KMS-11 (cell line): ENCODE data around the gene ZNRF2.

Experiments used
- H2AFZ ChIP-seq: fragments of 200-600 bp; sonication (generic); 2 replicates; pipeline ENCODE4 v1.6.1; 2016; ENCODE audit warnings: antibody characterized with exemption, mixed run types, low read depth
- H3K27ac ChIP-seq: fragments of 200-600 bp; sonication (generic); 2 replicates; pipeline ENCODE4 v1.6.1; 2016; ENCODE audit warnings: mild to moderate bottlenecking, mixed run types
- H3K27me3 ChIP-seq: fragments of 200-600 bp; sonication (generic); 2 replicates; pipeline ENCODE4 v1.6.1; 2017; ENCODE audit warnings: mild to moderate bottlenecking, low read depth, mixed run types, moderate library complexity; ENCODE audit not compliant: insufficient read depth
- H3K36me3 ChIP-seq: fragments of 200-600 bp; sonication (generic); 2 replicates; pipeline ENCODE4 v1.6.1; 2017; ENCODE audit warnings: mild to moderate bottlenecking, mixed run types; ENCODE audit not compliant: insufficient read depth
- H3K4me1 ChIP-seq: fragments of 200-600 bp; sonication (generic); 2 replicates; pipeline ENCODE4 v1.6.1; 2016; ENCODE audit warnings: mild to moderate bottlenecking, low read depth, mixed run types; ENCODE audit not compliant: poor library complexity, severe bottlenecking
- H3K4me2 ChIP-seq: fragments of 200-600 bp; sonication (generic); 2 replicates; pipeline ENCODE4 v1.7.0; 2016; ENCODE audit warnings: mild to moderate bottlenecking, mixed run types
- H3K4me3 ChIP-seq: fragments of 200-600 bp; sonication (generic); IDR thresholded peaks from 2 replicates; pipeline ENCODE4 v1.6.1; 2017; ENCODE audit warnings: low read depth, low read length, mixed read lengths; ENCODE audit not compliant: insufficient read depth
- H3K79me2 ChIP-seq: fragments of 200-600 bp; sonication (generic); 2 replicates; pipeline ENCODE4 v1.6.1; 2016; ENCODE audit warnings: low read depth, mixed run types; ENCODE audit not compliant: insufficient read depth
- H3K9ac ChIP-seq: fragments of 200-600 bp; sonication (generic); 2 replicates; pipeline ENCODE4 v1.6.1; 2016; ENCODE audit warnings: mild to moderate bottlenecking, mixed run types
- H4K20me1 ChIP-seq: fragments of 200-600 bp; sonication (generic); 2 replicates; pipeline ENCODE4 v1.6.1; 2016; ENCODE audit warnings: mild to moderate bottlenecking, mixed run types; ENCODE audit not compliant: insufficient read depth
- TF ChIP-seq, protein P1 (sequence below): fragments of 200-600 bp; sonication (generic); conservative IDR thresholded peaks from 2 replicates; pipeline ENCODE4 v1.6.1; 2017; ENCODE audit warnings: low read depth, mild to moderate bottlenecking, antibody characterized with exemption, low read length, moderate library complexity, mixed read lengths

Gene ZNRF2

DNA sequence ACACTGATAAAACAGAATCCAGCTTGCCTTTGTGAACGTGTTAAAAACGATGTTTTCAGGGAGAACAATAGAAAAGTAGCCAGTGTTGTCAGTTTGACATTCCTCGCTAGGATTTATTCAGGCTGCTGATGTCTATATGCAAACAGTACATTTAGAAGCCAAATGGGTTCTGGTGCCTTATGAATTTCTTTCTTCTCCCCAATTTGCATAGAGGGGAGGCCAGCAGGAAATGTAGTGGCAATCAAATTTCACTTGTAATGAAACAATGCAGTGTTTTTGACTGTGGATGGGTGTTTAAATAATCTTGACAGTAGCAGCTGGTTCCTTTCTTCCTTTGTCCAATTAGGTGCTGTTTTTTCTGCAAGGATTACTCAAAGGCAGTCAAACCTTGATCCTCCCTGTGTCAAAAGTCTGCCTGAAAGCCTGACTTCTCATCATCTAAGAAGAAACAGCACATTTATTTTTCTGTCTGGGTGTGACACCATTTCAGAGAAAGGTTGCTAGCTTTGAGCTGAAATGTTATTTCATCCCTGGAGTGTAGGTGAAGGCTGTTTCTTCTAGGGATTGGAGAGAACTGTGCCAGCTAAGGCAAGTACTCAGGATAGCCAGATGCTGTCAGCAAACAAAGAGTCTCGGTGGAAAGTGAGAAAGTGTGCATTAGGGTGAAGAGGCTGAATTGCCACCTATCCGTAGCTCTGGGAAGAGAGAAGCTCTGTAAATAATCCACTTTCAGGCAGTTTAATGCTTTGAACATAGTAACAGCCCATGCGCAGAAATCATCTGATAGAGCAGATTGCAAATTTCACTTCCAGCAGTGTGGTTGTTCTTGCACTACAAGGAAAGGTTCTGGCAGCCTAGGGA lies 36.6 kb upstream of the ZNRF2 start:
- no peak overlapping the region for H3K4me2 ChIP-seq

DNA sequence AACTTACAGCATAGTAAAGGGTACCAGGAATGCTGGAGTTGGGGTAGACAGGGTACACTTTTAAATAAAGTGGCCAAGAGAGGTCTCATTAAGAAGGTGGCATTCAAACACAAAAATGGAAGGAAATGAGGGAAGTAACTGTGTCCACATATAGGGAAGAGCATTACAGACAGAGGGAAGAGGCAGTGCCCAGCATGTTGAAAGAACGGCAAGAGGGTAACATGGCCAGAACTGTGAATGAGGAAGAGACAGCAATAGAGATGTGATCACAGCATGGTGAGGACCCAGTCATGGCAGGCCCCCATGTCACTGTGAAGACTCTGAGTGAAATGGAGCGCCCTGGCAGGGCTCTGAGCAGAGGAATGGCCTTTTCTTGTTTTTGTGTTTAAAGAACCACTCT lies 35.1 kb upstream of the ZNRF2 start:
- Histone ChIP-seq H3K79me2 (no peaks in the 10 kb centered on the region), H3K36me3 (no peaks in the 10 kb centered on the region), H3K4me3 (no peak overlapping the region), H3K27me3 (no peaks in the 10 kb centered on the region), H3K9ac (no peak overlapping the region), H3K27ac (no peak overlapping the region), H4K20me1 (no peaks in the 10 kb centered on the region), H3K4me2 (no peak overlapping the region), H3K4me1 (peaks cover 6% of the 10 kb centered on the region), H2AFZ (no peak overlapping the region)
- TF ChIP-seq, protein P1, sequence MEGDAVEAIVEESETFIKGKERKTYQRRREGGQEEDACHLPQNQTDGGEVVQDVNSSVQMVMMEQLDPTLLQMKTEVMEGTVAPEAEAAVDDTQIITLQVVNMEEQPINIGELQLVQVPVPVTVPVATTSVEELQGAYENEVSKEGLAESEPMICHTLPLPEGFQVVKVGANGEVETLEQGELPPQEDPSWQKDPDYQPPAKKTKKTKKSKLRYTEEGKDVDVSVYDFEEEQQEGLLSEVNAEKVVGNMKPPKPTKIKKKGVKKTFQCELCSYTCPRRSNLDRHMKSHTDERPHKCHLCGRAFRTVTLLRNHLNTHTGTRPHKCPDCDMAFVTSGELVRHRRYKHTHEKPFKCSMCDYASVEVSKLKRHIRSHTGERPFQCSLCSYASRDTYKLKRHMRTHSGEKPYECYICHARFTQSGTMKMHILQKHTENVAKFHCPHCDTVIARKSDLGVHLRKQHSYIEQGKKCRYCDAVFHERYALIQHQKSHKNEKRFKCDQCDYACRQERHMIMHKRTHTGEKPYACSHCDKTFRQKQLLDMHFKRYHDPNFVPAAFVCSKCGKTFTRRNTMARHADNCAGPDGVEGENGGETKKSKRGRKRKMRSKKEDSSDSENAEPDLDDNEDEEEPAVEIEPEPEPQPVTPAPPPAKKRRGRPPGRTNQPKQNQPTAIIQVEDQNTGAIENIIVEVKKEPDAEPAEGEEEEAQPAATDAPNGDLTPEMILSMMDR, result no peak

More for the DNA sequence above, 36.6 kb upstream of the ZNRF2 start:
- H3K36me3 ChIP-seq, result no peaks in the 10 kb centered on the region
- no peaks in the 10 kb centered on the region for H4K20me1 ChIP-seq
- peaks cover 5% of the 10 kb centered on the region for H3K4me1 ChIP-seq
- no peak overlapping the region for H3K9ac ChIP-seq
- H3K27me3 ChIP-seq, result no peaks in the 10 kb centered on the region
- H3K27ac ChIP-seq, result no peak overlapping the region
- no peak overlapping the region for H2AFZ ChIP-seq
- no peaks in the 10 kb centered on the region for H3K79me2 ChIP-seq
- no peak overlapping the region for H3K4me3 ChIP-seq
- TF ChIP-seq, protein P1, result no peak

DNA sequence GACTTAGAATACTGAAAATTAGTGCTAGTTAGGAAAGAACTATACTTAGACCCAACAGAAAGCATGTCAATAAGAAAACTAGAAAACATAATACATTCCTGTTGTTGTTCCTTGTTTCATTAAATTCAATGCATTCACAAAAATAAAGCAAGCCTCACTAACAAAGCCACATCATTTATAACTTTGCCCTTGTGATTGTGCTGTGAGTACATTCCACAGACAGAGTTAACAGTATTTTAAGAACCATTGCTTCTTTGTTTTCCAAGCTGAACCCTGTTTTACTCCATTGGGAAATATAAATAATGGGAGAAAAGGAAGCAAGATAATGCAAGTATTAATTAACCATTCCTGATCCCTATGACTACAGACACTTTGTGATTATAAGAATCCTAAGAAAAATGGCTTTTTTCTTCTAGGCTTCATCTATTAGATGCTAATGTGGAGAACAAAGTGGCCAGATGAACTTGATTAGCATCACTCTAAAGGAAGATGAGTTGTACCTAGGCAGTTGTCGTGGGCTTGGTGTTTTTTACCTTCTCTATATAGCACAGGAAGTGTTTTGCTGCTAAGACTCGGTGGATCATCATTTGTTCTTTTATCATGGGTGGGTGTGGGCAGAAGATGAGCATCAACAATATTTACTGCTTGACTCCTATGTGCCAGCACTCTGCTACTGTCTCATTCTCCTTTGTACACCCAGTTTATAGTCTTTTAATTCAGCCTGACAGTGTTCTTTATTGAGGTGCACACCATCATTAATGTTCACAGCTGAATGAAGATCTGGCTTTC lies 34.2 kb upstream of the ZNRF2 start:
- H3K4me2 ChIP-seq, result no peak overlapping the region
- peaks cover 6% of the 10 kb centered on the region for H3K4me1 ChIP-seq
- H3K27me3 ChIP-seq, result no peaks in the 10 kb centered on the region
- H3K9ac ChIP-seq, result no peak overlapping the region
- H3K79me2 ChIP-seq, result no peaks in the 10 kb centered on the region
- H3K36me3 ChIP-seq, result no peaks in the 10 kb centered on the region
- H3K27ac ChIP-seq, result no peak overlapping the region
- TF ChIP-seq, protein P1, result no peak
- H2AFZ ChIP-seq, result no peak overlapping the region
- H3K4me3 ChIP-seq, result no peak overlapping the region
- no peaks in the 10 kb centered on the region for H4K20me1 ChIP-seq

DNA sequence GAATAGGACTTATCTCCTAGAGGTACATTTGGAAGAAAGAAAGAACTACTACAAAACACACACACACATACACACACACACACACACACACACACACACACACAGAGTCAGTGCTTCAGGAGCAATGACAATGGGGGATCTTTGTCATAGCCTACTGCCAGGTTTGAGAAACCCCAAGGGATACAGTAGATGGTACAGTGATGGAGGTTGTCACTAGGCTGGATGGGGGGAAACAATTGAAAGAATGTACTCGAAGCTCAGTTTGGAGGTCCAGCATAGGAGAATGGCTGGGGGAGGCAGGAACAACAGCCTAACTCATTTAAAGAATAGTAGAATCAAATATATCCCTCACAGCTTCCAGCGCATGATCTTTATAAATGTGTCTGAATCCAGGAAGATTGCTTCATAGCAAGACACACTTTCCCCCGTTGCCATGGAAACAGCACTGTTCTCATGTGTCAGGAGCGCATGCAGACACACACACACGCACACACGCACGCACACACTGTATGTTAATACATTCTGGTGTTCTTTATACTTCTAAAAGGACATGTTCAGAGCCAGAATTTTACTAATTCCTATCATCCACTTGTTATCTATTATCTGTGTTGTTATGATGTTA lies 32.6 kb upstream of the ZNRF2 start:
- TF ChIP-seq, protein P1, result no peak
- H3K27ac ChIP-seq, result no peak overlapping the region
- no peak overlapping the region for H2AFZ ChIP-seq
- no peaks in the 10 kb centered on the region for H3K36me3 ChIP-seq
- no peaks in the 10 kb centered on the region for H3K27me3 ChIP-seq
- H3K4me1 ChIP-seq, result peaks cover 6% of the 10 kb centered on the region
- no peak overlapping the region for H3K9ac ChIP-seq
- H3K79me2 ChIP-seq, result no peaks in the 10 kb centered on the region
- no peaks in the 10 kb centered on the region for H4K20me1 ChIP-seq
- H3K4me3 ChIP-seq, result no peak overlapping the region
- no peak overlapping the region for H3K4me2 ChIP-seq
